HG03575 (cell line): Measurements from ENCODE around the gene RNF130.
"Not testable (repeated sequence)": the region's sequence is repeated elsewhere in the genome, so short reads cannot be mapped to it uniquely, and the experiment has no call there.

Experiments used
- ATAC-seq: cut with Tn5 transposase; IDR thresholded peaks from one replicate; pipeline ENCODE4 v1.9.1; 2021; ENCODE audit not compliant: unreplicated experiment, insufficient number of reproducible peaks, low FRiP score; ENCODE audit errors: extremely low read depth

RNF130 gene

DNA sequence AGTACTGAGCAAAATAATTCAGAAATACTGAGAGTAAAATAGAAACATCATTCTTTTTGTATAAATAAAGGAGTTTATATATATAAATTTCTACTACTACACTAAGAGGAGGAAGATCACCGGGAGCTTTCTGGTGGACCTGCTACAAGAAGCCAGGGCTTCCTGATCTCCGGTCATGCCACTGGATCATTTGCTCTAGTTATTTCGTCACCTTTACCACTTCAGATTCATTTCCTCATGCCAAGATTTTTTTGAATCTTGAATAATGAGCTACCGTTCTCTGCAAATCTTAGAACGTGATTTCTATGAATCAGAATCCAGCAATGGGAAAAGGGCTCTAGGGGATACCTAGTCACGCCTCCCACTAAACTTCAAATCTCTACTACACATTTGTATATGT, 111.9 kb downstream of the RNF130 start:
- ATAC-seq = no peak

- not testable (repeated sequence) for ATAC-seq
Measured at GRCh38 chr5:179959118-179959517, 112.4 kb downstream of the RNF130 start.

- ATAC-seq = no peak
Measured at GRCh38 chr5:179955630-179956029, 115.9 kb downstream of the RNF130 start.

DNA sequence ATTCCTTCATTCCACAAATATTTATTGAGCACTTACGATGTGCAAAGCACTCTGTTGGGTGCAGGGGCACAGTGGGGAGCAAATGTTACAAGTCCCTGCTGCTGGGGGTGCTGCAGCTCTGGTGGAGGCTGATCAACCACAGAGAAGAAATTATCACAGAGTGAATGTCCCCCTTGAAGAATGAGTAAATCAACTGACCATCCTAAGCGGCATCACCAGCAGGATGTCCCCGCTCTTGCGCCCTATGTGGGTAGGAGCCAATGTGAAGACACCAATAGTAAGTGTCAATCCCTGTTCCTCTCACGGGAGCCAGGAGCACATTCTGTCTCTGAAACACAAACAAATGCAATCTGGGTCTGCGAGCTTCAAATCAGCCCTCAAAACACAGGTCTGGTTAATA, 116.5 kb downstream of the RNF130 start:
- ATAC-seq = no peak

DNA sequence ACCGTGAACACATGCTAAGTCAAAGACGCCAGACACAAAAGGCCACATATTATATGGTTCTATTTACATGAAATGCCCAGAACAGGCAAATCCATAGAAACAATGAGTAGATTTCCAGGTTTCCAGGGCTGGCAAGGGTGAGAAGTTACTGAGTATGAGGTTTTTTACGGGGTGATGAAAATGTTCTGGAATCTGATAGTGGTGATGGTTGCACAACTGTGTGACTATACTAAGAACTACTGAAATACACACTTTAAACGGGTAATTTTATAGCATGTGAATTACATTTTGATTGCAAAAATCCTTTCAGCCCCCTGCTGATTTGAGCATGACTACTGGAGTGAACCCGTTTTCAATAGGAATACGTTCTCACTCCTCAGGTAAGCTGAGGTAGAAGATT, 117.1 kb downstream of the RNF130 start:
- ATAC-seq = no peak

DNA sequence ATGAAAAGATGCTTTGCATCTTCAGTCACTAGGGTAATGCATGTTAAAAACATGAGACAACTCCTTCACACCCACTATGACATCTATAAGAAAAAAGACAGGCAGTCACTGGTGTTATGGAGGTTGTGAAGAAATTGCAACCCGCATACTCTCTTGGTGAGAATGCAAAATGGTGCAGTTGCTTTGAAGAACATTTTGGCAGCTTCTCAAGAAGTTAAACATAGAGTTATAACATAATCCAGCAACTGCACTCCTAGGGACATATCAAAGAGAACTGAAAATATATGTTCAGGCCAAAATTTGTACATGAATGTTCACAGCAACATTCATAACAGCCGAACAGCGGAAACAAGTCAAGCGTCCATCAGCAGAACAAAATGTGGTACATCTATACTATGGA, 117.6 kb downstream of the RNF130 start:
- ATAC-seq = no peak

DNA sequence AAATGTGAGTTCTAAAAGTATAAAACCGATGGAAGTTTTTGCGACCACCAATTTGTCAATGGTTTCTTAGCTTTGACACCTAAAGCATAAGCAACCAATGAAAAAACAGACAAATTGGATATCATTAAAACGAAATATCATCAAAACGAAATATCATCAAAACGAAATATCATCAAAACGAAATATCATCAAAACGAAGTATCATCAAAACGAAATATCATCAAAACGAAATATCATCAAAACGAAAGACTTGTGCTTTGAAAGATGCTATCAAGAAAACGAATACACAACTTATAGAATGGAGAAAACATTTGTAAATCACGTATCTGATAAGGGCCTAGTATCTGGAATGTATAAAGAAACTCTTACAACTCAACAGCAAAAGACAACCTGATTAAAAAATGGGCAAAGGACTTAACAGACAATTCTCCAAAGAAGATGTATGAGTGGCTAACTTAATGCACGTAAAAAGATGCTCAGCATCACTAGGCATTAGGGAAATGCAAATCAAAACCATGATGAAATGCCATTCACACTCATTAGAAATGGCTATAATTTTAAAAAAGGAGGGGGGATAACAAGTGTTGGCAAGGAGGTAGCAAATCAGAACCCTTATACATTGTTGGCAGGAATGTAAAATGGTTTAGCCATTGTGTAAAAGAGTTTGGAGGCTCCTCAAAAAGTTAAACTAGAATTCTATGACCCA, 134.4 kb downstream of the RNF130 start:
- no peak for ATAC-seq

- no peak for ATAC-seq
Measured at GRCh38 chr5:179930788-179931473, 140.6 kb downstream of the RNF130 start.

DNA sequence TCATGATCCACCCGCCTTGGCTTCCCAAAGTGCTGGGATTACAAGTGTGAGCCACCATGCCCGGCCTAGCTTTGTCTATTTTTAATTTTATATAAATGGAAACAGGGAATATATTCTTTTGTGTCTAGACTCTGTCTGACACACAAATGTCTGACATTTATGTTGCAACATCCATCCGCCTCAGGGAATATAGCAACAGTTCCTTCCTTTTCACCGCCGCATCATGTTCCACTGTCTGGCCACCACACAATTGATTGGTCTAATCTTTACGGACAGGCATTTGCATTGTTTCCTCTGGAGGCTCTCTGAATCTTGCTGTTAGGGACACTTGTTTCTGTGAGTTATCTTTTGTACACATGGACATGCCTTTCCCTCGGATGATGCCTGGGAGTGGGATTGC, 143.7 kb downstream of the RNF130 start:
- ATAC-seq = no peak

GRCh38 chr5:179926657-179927056, 144.9 kb downstream of the RNF130 start:
- ATAC-seq = no peak

- no peak for ATAC-seq
Measured at GRCh38 chr5:179923436-179923835, 148.1 kb downstream of the RNF130 start.

GRCh38 chr5:179920175-179920574, 151.4 kb downstream of the RNF130 start:
- no peak for ATAC-seq

GRCh38 chr5:179919487-179920060, 152.0 kb downstream of the RNF130 start:
- ATAC-seq = no peak

DNA sequence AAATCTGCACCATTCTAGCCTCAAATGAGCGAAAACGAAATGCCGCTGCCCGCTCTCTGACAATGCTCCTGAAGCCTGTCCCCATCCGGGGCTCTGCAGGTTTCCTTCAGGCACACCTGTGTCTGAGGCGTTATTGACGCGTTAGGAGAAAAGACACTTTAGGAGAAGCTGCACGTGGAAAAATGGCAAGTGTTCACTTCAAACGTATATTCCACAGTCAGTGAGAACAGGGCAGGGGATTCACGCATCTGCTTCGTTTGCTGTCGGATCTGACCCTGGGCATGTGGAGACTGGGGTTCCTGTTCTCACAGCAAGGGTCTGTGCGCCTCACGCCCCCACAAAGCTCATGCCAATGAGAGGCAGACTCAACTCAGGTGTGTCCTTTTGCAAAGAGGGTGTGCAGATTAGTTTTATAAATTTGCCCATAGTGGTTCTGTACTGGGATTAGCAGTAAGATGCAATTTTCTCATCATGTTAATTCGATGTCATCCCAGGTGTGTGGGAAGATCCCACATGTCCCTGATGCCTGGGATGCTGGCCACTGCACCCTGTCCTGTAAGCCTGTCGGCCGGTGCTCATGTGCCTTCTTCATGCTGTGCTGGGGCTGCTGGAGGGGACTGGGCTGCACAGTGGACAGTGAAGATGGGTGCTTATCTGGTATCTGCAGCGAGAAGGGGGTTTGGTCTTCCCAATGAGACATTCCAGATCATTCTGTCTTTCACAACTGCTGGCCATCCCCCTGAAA, 152.6 kb downstream of the RNF130 start:
- no peak for ATAC-seq

GRCh38 chr5:179916523-179916922, 155.0 kb downstream of the RNF130 start:
- ATAC-seq = no peak

- ATAC-seq = no peak
Measured at GRCh38 chr5:179915406-179915935, 156.1 kb downstream of the RNF130 start.

- no peak for ATAC-seq
Measured at GRCh38 chr5:179914032-179914755, 157.4 kb downstream of the RNF130 start.

- no peak for ATAC-seq
Measured at GRCh38 chr5:179913461-179913860, 158.1 kb downstream of the RNF130 start.

DNA sequence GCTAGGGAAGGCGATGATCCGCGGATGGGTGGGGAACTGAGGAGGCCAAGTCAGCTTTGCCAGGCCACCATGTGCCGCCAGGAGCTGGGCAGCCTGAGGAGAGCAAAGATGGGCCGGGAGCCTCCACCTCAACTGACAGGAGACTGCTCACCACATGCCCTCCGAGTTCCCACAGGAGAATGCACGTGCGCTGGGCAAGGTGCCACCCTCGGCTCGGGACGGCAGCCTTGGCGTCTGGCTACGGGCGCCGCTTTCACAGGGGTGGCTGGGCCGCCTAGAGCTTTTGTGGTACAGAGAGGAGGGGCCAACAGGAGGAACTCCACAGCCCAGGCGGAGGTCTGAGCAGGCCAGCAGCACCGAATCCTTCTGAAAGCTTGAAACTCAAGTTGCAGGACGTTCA, 158.6 kb downstream of the RNF130 start:
- ATAC-seq = no peak
